ENCODE measurements around the gene APLF. TPM values are rescaled to one million over a fixed set of nuclear protein-coding genes. Genes with fewer than 3 reads are reported as not detected.

The APLF gene
- total and polyA plus RNA-seq, 2 of the 8 experiments (the other 6 are each of a cell fraction or from before 2014, with no cell fraction given), result 4.4 to 7.3 TPM

DNA sequence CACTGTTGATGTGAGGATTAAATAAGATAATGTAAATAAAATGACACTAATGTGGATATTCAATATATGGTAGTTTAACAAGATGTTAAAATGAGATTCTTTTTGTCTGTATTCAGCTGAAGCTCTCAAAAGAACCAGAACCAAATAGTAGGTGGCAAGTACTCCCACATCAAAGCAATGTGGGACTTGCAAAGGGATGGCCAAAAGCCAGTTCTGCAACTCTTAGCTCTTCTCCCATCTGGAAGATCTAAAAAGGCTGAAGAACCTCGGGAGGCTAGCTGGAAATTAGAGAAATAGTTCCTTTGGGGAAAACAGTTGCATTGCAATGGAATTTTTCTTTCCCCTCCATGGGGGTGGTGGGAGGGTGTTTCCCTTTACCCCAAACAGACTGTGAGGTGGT, 49.0 kb upstream of the APLF start (continued):
- TF ChIP-seq RFX5 (IDR thresholded peaks at IDR 0.05; ENCODE audit: borderline replicate concordance, low read depth, low read length), result no peak
- TF ChIP-seq KDM1A (IDR thresholded peaks at IDR 0.05; ENCODE audit: borderline replicate concordance, low read length), result no peak
- no peak for TF ChIP-seq RNF2 (IDR thresholded peaks at IDR 0.05; ENCODE audit: borderline replicate concordance, low read depth, low read length, missing control alignments, poor library complexity, severe bottlenecking)
- TF ChIP-seq EP300 (IDR thresholded peaks at IDR 0.05; ENCODE audit: borderline replicate concordance in 1 of 2, low read depth in 2 of 2, low read length in 2 of 2), result no peak
